GM12878 (cell line): Measurements from ENCODE around the gene ESR2. TPM values are rescaled to one million over a fixed set of nuclear protein-coding genes. Genes with fewer than 3 reads are reported as not detected.

Source experiments
- ATAC-seq: fragments of 200-7000 bp; cut with Tn5 transposase; 3 replicates; pipeline ENCODE4 v1.9.1; 2020; ENCODE audit warnings: mild to moderate bottlenecking, moderate library complexity
- BruUV-seq: library from RNA; stranded (reverse); fragments of 400-500 nt; replicated peaks from 2 replicates; lab custom pipeline; 2021; lab: Mats Ljungman, UMichigan
- CTCF ChIA-PET: fragments of 300-600 bp; sonication (Branson Sonifier 250); formaldehyde crosslinking; extraction: SDS; loops from one replicate; lab custom pipeline; 2021; ENCODE audit warnings: inconsistent platforms; lab: Yijun Ruan, JAX
- POLR2A ChIA-PET: fragments of 350-600 bp; formaldehyde crosslinking; extraction: SDS; loops from one replicate; lab custom pipeline; 2021; ENCODE audit warnings: inconsistent platforms; lab: Charles Lee
- RAD21 ChIA-PET: fragments of 300-600 bp; sonication (Branson Sonifier 250); formaldehyde crosslinking; loops from one replicate; lab custom pipeline; 2023; ENCODE audit warnings: antibody characterized with exemption; ENCODE audit not compliant: unreplicated experiment; lab: Charles Lee
- SMC1A ChIA-PET: fragments of 300-600 bp; sonication (Branson Sonifier 250); formaldehyde crosslinking; loops from one replicate; lab custom pipeline; 2023; ENCODE audit not compliant: unreplicated experiment, uncharacterized antibody; lab: Charles Lee
- DNase-seq: peaks from one replicate; pipeline ENCODE4 v3.0.0-alpha.2; 2011; ENCODE audit warnings: low read depth, low spot score
- FAIRE-seq: peaks from 3 replicates; lab custom pipeline; 2011; peaks lifted over from hg19 to GRCh38; lab: Jason Lieb, UNC
- H2AFZ ChIP-seq: 2 replicates; pipeline ENCODE4 v1.6.0; 2011; ENCODE audit warnings: low read depth, low read length, control low read depth; ENCODE audit not compliant: control insufficient read depth
- H3K27ac ChIP-seq: 2 replicates; pipeline ENCODE4 v1.5.1; 2011; ENCODE audit warnings: control low read depth; ENCODE audit not compliant: control insufficient read depth, insufficient read depth
- H3K27me3 ChIP-seq, 2 experiments: replicated peaks in 1 of 2; 2 replicates each; pipeline versions ENCODE4 v1.6.0 to v1.6.1; 2011; ENCODE audit warnings: low read length in 1 of 2; ENCODE audit not compliant: control insufficient read depth in 2 of 2, insufficient read depth in 2 of 2
- H3K36me3 ChIP-seq, 2 experiments: 2 replicates each; pipeline ENCODE4 v1.5.1; 2011; ENCODE audit warnings: low read length in 1 of 2; ENCODE audit not compliant: control insufficient read depth in 2 of 2, insufficient read depth in 2 of 2
- H3K4me1 ChIP-seq: 2 replicates; pipeline ENCODE4 v1.6.1; 2011; ENCODE audit warnings: mild to moderate bottlenecking, low read length, moderate library complexity, mixed read lengths; ENCODE audit not compliant: control insufficient read depth, insufficient read depth
- H3K4me2 ChIP-seq: 2 replicates; pipeline ENCODE4 v1.6.0; 2011; ENCODE audit warnings: control low read depth; ENCODE audit not compliant: control insufficient read depth, insufficient read depth
- H3K4me3 ChIP-seq: fragments of 200-600 bp; sonication (generic); 2 replicates; pipeline ENCODE4 v1.5.1; 2016
- H3K79me2 ChIP-seq: 2 replicates; pipeline ENCODE4 v1.6.0; 2011; ENCODE audit warnings: low read length; ENCODE audit not compliant: control insufficient read depth, insufficient read depth
- H3K9ac ChIP-seq: 2 replicates; pipeline ENCODE4 v1.8.0; 2011; ENCODE audit warnings: low read length, control low read depth, mixed read lengths; ENCODE audit not compliant: control insufficient read depth, insufficient read depth
- H3K9me3 ChIP-seq: replicated peaks from 3 replicates; pipeline ENCODE4 v1.5.1; 2011; ENCODE audit warnings: mild to moderate bottlenecking, low read length; ENCODE audit not compliant: control insufficient read depth, insufficient read depth
- H4K20me1 ChIP-seq: 2 replicates; pipeline ENCODE4 v1.6.0; 2011; ENCODE audit not compliant: control insufficient read depth, insufficient read depth
- ATF7 ChIP-seq: fragments of 450-650 bp; IDR thresholded peaks from 2 replicates; pipeline ENCODE4 v1.6.1; 2016; ENCODE audit warnings: low read depth, mild to moderate bottlenecking
- BMI1 ChIP-seq: fragments of 450-650 bp; IDR thresholded peaks from 2 replicates; pipeline ENCODE4 v1.6.1; 2016; ENCODE audit warnings: mild to moderate bottlenecking, moderate library complexity, borderline replicate concordance
- CEBPB ChIP-seq, 2 experiments: fragments of 150-350 bp in 1 of 2; IDR thresholded peaks; 2 replicates each; pipeline ENCODE4 v1.6.1; 2012 to 2014; ENCODE audit warnings: low read depth in 2 of 2, low read length in 2 of 2, borderline replicate concordance in 1 of 2, inconsistent platforms in 1 of 2
- CREM ChIP-seq: IDR thresholded peaks from 2 replicates; pipeline ENCODE4 v1.6.1; 2014; ENCODE audit warnings: antibody characterized with exemption, low read depth
- IKZF1 ChIP-seq: fragments of 450-650 bp; conservative IDR thresholded peaks from 2 replicates; pipeline ENCODE4 v1.6.1; 2017; ENCODE audit warnings: antibody characterized with exemption, mild to moderate bottlenecking
- MEF2A ChIP-seq: IDR thresholded peaks from 2 replicates; pipeline ENCODE4 v1.6.1; 2011; ENCODE audit warnings: low read depth, mild to moderate bottlenecking, low read length, moderate library complexity; ENCODE audit not compliant: insufficient read depth
- POLR2AphosphoS5 ChIP-seq: IDR thresholded peaks from 2 replicates; pipeline ENCODE4 v1.6.1; 2011; ENCODE audit warnings: mild to moderate bottlenecking, low read length, inconsistent platforms
- RAD21 ChIP-seq: IDR thresholded peaks from 2 replicates; pipeline ENCODE4 v1.6.1; 2011; ENCODE audit warnings: mild to moderate bottlenecking, low read depth, low read length, moderate library complexity; ENCODE audit not compliant: insufficient read depth
- RBBP5 ChIP-seq: fragments of 200-600 bp; sonication (generic); conservative IDR thresholded peaks from 2 replicates; pipeline ENCODE4 v1.6.1; 2016
- RELA ChIP-seq: fragments of 450-650 bp; IDR thresholded peaks from 2 replicates; pipeline ENCODE4 v1.8.0; 2014; ENCODE audit warnings: borderline replicate concordance; ENCODE audit not compliant: partially characterized antibody
- SRF ChIP-seq, 2 experiments: IDR thresholded peaks; 2 replicates each; pipeline ENCODE4 v1.6.1; 2011; ENCODE audit warnings: low read depth in 2 of 2, low read length in 2 of 2, mild to moderate bottlenecking in 1 of 2, moderate library complexity in 1 of 2
- WGBS: methylation state at CpG from one replicate; pipeline ENCODE4 v1.1.6; 2016; ENCODE audit warnings: low lambda C conversion rate; ENCODE audit not compliant: insufficient replicate concordance, insufficient coverage; ENCODE audit errors: missing lambda C conversion rate; 5-methylcytosine and 5-hydroxymethylcytosine counted together
- in situ Hi-C: fragments of 300-500 bp; cut with MboI; formaldehyde crosslinking; loops from 9 replicates; pipeline ENCODE4 v1.14.3; 2018; ENCODE audit warnings: mixed read lengths
- intact Hi-C: fragments of 100-400 bp; cut with micrococcal nuclease; formaldehyde crosslinking; loops from one replicate; pipeline ENCODE4 v1.14.2; 2022; ENCODE audit not compliant: unreplicated experiment
- polyA plus RNA-seq, 11 experiments: library from polyadenylated mRNA; depleted of rRNA in 4 of 11; unstranded in 6 of 11; stranded (reverse) in 5 of 11; fragments of >200 nt; fragmentation: Nextera tagmentation in 4 of 11; fragmentation: Illumina TruSeq in 1 of 11; extraction: Ambion mirVana in 4 of 11; extraction: Trizol in 1 of 11; gene quantifications; 1 replicate in 1 of 11; 2 replicates in 10 of 11; pipeline versions ENCODE4 v1.2.1 to v1.2.3, GENCODE V29; 2011 to 2016; ENCODE audit warnings: inconsistent platforms in 2 of 11, missing spikeins in 2 of 11, low read depth in 1 of 11
- total RNA-seq, 4 experiments: library from RNA; depleted of rRNA in 3 of 4; stranded (reverse); fragments of >200 nt in 3 of 4; fragmentation: Illumina TruSeq in 1 of 4; extraction: Trizol in 1 of 4; gene quantifications; 2 replicates each; pipeline versions ENCODE4 v1.2.1 to v1.2.3, GENCODE V29; 2013 to 2021
- TF ChIP-seq, protein P1 (sequence below): fragments of 450-650 bp; IDR thresholded peaks from 2 replicates; pipeline ENCODE4 v1.6.1; 2017; ENCODE audit warnings: mild to moderate bottlenecking, moderate library complexity
- TF ChIP-seq, protein P2 (sequence below): IDR thresholded peaks from 2 replicates; pipeline ENCODE4 v1.6.1; 2012; ENCODE audit warnings: low read depth, low read length, improper control_type of control experiment
- TF ChIP-seq, protein P3 (sequence below): fragments of 450-650 bp; IDR thresholded peaks from 2 replicates; pipeline ENCODE4 v1.6.1; 2017; ENCODE audit warnings: borderline replicate concordance

ESR2 gene
- total and polyA plus RNA-seq, 10 of the 15 experiments (the other 5 are each of a cell fraction or from before 2014, with no cell fraction given): 0.29 to 2.6 (median 0.81) TPM

DNA sequence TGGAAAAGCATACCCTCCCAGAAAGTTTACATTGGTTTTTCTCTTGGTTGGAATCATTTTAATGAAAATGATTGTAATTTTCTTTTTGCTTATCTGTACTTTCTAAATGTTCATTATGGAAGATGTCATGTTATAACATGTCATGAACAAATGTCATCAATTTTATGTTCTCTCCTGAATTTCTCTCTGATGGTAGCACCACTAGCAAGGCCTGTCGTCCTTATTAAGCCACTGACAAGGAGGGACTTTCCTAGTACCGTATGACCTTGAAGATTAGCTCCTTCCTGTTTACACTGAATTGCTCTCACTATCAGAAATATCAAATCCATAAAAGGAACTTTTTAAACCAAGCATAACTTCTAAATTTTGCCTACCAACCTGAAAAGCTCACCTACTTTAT is 99.0 kb downstream of the ESR2 start:
- intact Hi-C loops: loop anchor here (5.0 kb wide), 1 partner anchor 37 kb away; no protein-coding TSS in a partner anchor
- Histone ChIP-seq H3K27me3 (no peaks in the 10 kb centered on the region), H3K9me3 (no peaks in the 10 kb centered on the region), H4K20me1 (no peaks in the 10 kb centered on the region), H3K4me3 (no peak overlapping the region), H2AFZ (peak overlapping the region; percentile 59), H3K4me1 (peaks cover 30% of the 10 kb centered on the region), H3K79me2 (no peaks in the 10 kb centered on the region; the same call in none of the 2 replicates), H3K4me2 (peak overlapping the region; percentile 51; the same call in 1 of the 2 replicates), H3K27ac (peak overlapping the region; percentile 68), H3K9ac (peak overlapping the region; percentile 52), H3K36me3 (peaks cover 3 to 7% of the 10 kb centered on the region in 2 experiments; a peak in 3 of 4 replicates)
- peak; percentile 84 for FAIRE-seq
- SMC1A ChIA-PET: interaction anchor here (0.6 to 4.3 kb wide), 10 partner anchors 9 to 437 kb away, joined by 3 to 21 read pairs (median 4); partner anchors contain the start of gene ESR2
- in situ Hi-C loops: no loop called here
- CTCF ChIA-PET: interaction anchor here (0.8 to 2.7 kb wide), 6 partner anchors 9 to 108 kb away, joined by 3 to 12 read pairs (median 4); partner anchors contain the start of gene ESR2
- 0% methylated on average over 2 of the region's 2 CpGs for WGBS
- peak; percentile 32 for DNase-seq
- peak; percentile 88 for ATAC-seq
- POLR2A ChIA-PET: interaction anchor here (0.9 to 1.1 kb wide), 3 partner anchors 21 to 42 kb away, joined by 3 read pairs; no protein-coding TSS in a partner anchor
- no TSS peak for BruUV-seq
- RAD21 ChIA-PET: interaction anchor here (0.8 to 2.9 kb wide), 6 partner anchors 8 to 103 kb away, joined by 3 to 12 read pairs (median 4); no protein-coding TSS in a partner anchor
- TF ChIP-seq, protein P1, sequence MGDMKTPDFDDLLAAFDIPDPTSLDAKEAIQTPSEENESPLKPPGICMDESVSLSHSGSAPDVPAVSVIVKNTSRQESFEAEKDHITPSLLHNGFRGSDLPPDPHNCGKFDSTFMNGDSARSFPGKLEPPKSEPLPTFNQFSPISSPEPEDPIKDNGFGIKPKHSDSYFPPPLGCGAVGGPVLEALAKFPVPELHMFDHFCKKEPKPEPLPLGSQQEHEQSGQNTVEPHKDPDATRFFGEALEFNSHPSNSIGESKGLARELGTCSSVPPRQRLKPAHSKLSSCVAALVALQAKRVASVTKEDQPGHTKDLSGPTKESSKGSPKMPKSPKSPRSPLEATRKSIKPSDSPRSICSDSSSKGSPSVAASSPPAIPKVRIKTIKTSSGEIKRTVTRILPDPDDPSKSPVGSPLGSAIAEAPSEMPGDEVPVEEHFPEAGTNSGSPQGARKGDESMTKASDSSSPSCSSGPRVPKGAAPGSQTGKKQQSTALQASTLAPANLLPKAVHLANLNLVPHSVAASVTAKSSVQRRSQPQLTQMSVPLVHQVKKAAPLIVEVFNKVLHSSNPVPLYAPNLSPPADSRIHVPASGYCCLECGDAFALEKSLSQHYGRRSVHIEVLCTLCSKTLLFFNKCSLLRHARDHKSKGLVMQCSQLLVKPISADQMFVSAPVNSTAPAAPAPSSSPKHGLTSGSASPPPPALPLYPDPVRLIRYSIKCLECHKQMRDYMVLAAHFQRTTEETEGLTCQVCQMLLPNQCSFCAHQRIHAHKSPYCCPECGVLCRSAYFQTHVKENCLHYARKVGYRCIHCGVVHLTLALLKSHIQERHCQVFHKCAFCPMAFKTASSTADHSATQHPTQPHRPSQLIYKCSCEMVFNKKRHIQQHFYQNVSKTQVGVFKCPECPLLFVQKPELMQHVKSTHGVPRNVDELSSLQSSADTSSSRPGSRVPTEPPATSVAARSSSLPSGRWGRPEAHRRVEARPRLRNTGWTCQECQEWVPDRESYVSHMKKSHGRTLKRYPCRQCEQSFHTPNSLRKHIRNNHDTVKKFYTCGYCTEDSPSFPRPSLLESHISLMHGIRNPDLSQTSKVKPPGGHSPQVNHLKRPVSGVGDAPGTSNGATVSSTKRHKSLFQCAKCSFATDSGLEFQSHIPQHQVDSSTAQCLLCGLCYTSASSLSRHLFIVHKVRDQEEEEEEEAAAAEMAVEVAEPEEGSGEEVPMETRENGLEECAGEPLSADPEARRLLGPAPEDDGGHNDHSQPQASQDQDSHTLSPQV: peak; percentile 97
- TF ChIP-seq BMI1 (no peak), RAD21 (0 out of 2 replicates have a peak, but pooled peaks have one; percentile 6), RBBP5 (no peak), RELA (peak; percentile 31), CEBPB (IDR thresholded peaks at IDR 0.05; ENCODE audit: borderline replicate concordance in 1 of 2, low read depth in 2 of 2, low read length in 2 of 2) (no peak), MEF2A (no peak), ATF7 (peak; percentile 20; the same call in 1 of the 2 replicates), IKZF1 (no peak), CREM (0 out of 2 replicates have a peak, but pooled peaks have one; percentile 16), POLR2AphosphoS5 (peak; percentile 7; the same call in 1 of the 2 replicates), SRF (IDR thresholded peaks at IDR 0.05; ENCODE audit: low read depth in 2 of 2, low read length in 2 of 2) (0 out of 4 replicates have a peak, but pooled peaks of 1 of the 2 experiments have one; percentile 21)
- TF ChIP-seq, protein P2, sequence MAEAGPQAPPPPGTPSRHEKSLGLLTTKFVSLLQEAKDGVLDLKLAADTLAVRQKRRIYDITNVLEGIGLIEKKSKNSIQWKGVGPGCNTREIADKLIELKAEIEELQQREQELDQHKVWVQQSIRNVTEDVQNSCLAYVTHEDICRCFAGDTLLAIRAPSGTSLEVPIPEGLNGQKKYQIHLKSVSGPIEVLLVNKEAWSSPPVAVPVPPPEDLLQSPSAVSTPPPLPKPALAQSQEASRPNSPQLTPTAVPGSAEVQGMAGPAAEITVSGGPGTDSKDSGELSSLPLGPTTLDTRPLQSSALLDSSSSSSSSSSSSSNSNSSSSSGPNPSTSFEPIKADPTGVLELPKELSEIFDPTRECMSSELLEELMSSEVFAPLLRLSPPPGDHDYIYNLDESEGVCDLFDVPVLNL: no peak
- TF ChIP-seq, protein P3, sequence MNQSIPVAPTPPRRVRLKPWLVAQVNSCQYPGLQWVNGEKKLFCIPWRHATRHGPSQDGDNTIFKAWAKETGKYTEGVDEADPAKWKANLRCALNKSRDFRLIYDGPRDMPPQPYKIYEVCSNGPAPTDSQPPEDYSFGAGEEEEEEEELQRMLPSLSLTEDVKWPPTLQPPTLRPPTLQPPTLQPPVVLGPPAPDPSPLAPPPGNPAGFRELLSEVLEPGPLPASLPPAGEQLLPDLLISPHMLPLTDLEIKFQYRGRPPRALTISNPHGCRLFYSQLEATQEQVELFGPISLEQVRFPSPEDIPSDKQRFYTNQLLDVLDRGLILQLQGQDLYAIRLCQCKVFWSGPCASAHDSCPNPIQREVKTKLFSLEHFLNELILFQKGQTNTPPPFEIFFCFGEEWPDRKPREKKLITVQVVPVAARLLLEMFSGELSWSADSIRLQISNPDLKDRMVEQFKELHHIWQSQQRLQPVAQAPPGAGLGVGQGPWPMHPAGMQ: no peak
